ENCODE measurements around the gene RNASEH2B. TPM values are rescaled to one million over a fixed set of nuclear protein-coding genes. Genes with fewer than 3 reads are reported as not detected.

The RNASEH2B gene
- polyA plus RNA-seq (ENCODE audit: insufficient read depth in 1 of 5, insufficient read length in 5 of 5, low replicate concordance in 1 of 5), result 10 to 100 TPM; 60.8 to 81.6 (median 71.3) TPM
- long read RNA-seq, donor 1, full-length matches to known transcripts, result 15 of 15 reads
- long read RNA-seq, donor 1, partial matches to known transcripts, result 0 of 15 reads
- long read RNA-seq, donor 1, other reads (novel, unspliced or antisense), result 0 of 15 reads
- long read RNA-seq, donor 2, full-length matches to known transcripts, result 10 of 10 reads
- long read RNA-seq, donor 2, partial matches to known transcripts, result 0 of 10 reads
- long read RNA-seq, donor 2, other reads (novel, unspliced or antisense), result 0 of 10 reads
- long read RNA-seq, donor 3, full-length matches to known transcripts, result 23 of 23 reads
- long read RNA-seq, donor 3, partial matches to known transcripts, result 0 of 23 reads
- long read RNA-seq, donor 3, other reads (novel, unspliced or antisense), result 0 of 23 reads
- long read RNA-seq, donor 4, full-length matches to known transcripts, result 9 of 9 reads
- long read RNA-seq, donor 4, partial matches to known transcripts, result 0 of 9 reads
- long read RNA-seq, donor 4, other reads (novel, unspliced or antisense), result 0 of 9 reads
- long read RNA-seq, donor 5, full-length matches to known transcripts, result 31 of 36 reads
- long read RNA-seq, donor 5, partial matches to known transcripts, result 5 of 36 reads
- long read RNA-seq, donor 5, other reads (novel, unspliced or antisense), result 0 of 36 reads
- long read RNA-seq, donor 6, full-length matches to known transcripts, result 19 of 19 reads
- long read RNA-seq, donor 6, partial matches to known transcripts, result 0 of 19 reads
- long read RNA-seq, donor 6, other reads (novel, unspliced or antisense), result 0 of 19 reads
- long read RNA-seq, donor 7, full-length matches to known transcripts, result 13 of 13 reads
- long read RNA-seq, donor 7, partial matches to known transcripts, result 0 of 13 reads
- long read RNA-seq, donor 7, other reads (novel, unspliced or antisense), result 0 of 13 reads
- long read RNA-seq, donor 8, full-length matches to known transcripts, result 8 of 8 reads
- long read RNA-seq, donor 8, partial matches to known transcripts, result 0 of 8 reads
- long read RNA-seq, donor 8, other reads (novel, unspliced or antisense), result 0 of 8 reads

- peak; percentile 74 to 85 for DNase-seq
These were observed at the start of gene RNASEH2B for GRCh38 chr13:50909605-50910484. Gene RNASEH2B (plus strand): TSS chr13:50909791. CDS start chr13:50910077, 286 bp downstream.

DNA sequence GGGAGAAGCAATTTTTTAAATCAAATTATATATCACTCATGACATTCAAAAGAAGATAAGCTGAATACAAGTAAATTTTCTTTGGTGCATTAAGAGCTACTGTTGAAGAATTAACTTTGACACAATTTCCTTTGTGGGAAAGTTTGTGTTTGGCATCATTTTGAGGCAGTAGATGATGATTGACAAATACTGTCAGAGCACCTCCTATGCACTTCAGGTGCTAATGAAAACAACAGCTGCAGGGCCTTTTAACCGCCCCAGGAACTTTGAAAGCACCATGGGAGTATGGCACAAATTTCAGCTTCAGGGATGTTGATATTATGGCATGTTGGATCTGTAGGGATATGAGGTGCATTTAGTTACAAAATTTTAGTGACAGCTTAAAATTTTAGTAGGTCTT lies 45.1 kb upstream of the RNASEH2B start:
- no peak for DNase-seq

DNA sequence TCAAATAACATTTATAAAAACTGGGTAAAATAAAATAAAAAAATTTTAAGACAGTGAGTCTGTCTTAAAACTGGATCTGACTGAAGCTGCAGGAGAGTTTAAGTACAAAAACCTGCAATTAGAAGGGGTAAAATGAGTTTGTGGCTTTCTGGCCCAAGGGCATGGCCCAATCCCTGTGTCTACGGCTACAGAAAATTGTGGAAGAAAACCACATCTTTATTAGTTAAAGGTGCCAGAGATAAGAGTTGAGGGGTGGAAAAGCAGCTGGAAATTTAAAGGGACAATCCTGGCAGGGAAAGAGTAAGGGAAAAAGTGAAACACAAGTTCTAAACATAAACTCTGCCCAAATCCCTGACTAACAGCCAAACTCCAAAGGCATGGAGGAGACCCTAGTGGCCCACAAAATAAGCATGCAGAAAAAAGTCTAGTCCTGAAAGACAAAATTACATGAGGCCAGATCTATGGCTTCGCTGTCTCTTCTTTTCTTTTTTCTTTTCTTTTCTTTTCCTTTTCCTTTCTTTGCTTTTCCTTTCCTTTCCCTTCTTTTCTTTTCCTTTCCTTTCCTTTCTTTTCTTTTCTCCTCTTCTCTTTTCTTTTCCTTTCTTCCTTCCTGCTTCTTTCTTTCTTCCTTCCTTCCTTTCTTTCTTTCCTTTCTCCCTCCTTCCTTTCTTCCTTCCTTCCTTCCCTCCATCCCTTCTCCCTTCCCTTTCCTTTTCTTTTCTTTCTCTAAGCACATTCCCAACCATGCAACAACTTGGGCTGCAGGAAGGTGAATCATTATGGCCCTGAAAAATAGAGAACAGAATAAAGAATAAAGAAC lies 42.6 kb upstream of the RNASEH2B start:
- DNase-seq, result no peak

DNA sequence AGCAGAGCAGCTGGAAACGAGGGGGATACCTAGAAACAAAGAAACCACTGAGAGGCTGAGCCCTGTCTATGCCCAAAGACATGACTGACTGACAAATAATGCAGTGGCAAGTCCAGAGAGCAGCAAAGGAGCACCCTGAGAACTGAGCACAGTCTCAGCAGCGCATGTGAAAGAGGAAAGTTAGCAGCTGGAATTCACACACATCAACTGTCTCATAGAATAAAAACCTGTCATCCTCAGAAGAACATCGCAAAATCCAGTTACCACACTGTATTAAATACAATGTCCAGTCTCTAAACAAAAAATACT lies 42.0 kb upstream of the RNASEH2B start:
- no peak for DNase-seq

DNA sequence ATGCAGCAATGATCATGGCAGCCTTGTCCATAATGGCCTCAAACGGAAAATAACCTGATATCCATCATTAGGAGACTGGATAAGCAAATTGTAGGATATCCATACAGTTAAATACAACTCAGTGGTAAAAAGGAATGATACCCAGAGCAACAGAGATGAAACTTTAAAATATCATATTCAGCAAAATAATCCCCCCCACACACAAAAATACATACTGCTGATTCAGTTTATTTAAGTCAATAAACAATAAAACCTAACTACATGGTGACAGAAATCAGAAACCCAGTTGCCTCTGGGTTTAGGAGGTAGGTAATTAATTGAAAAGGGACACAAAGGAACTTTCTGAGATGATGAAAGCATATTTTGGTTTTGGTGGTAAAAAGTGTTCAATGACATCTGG lies 38.2 kb upstream of the RNASEH2B start:
- no peak for DNase-seq

- DNase-seq, result no peak
These were observed 36.1 kb upstream of the RNASEH2B start for GRCh38 chr13:50873467-50873866.

DNA sequence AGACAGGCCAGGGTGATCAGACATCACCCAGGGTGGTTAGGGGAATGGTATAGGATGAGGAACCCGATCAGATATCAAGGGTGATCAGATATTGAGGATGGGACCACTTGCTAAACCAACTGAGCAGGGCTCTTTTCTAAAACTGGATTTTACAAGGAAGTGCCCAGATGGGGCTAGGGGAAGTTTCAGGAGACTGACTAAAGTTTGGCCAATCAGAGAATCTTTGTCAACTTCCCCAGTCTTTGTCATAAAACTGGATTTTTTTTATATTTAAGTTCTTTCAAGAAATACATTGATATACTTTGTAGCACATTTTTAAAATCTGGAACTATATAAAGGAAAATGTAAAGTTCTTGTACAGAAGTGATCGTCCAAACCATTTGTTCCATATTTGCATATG lies 35.6 kb upstream of the RNASEH2B start:
- DNase-seq, result no peak

GRCh38 chr13:50882816-50883435 lies 26.7 kb upstream of the RNASEH2B start:
- no peak for DNase-seq

DNA sequence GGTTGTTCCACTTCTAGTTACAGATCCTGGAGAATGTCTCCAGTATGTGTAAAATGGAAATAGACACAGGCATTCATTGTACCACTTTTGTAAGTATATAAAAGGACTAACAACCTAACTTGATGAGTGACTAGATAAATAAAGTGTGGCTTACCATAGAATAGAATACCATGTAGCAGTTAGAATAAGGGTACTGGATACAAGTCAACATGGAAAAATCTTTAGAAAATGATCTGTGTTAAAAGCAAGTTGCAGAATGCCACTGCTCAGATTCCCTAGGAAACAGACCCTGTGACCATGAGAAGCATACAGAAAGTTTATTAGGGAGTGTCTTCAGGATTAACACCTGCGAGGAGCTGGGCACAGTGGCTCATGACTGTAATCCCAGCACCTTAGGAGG lies 25.9 kb upstream of the RNASEH2B start:
- no peak for DNase-seq

GRCh38 chr13:50884265-50884664 lies 25.3 kb upstream of the RNASEH2B start:
- no peak for DNase-seq

DNA sequence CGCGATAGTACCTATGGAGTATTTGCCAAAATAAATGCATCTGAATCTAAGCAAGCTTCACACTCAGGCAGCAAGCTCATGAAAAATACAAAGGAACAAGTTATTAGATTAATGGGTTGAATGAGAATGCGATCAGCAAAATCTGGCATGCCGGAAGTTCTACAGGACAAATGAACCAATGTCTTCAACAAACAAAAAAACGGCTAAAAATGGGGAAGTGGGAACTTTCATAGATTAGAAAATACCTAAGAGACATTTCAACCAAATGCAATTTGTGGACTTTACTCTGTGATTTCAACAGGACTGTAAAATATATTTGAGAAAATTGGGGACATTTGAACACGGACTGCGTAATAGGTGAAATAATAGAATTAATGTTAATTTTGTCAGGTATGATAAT lies 22.4 kb upstream of the RNASEH2B start:
- DNase-seq, result no peak

- no peak for DNase-seq
These were observed 21.2 kb upstream of the RNASEH2B start for GRCh38 chr13:50888362-50888761.

GRCh38 chr13:50889317-50889716 lies 20.3 kb upstream of the RNASEH2B start:
- no peak for DNase-seq

GRCh38 chr13:50891206-50891605 lies 18.4 kb upstream of the RNASEH2B start:
- DNase-seq, result no peak

DNA sequence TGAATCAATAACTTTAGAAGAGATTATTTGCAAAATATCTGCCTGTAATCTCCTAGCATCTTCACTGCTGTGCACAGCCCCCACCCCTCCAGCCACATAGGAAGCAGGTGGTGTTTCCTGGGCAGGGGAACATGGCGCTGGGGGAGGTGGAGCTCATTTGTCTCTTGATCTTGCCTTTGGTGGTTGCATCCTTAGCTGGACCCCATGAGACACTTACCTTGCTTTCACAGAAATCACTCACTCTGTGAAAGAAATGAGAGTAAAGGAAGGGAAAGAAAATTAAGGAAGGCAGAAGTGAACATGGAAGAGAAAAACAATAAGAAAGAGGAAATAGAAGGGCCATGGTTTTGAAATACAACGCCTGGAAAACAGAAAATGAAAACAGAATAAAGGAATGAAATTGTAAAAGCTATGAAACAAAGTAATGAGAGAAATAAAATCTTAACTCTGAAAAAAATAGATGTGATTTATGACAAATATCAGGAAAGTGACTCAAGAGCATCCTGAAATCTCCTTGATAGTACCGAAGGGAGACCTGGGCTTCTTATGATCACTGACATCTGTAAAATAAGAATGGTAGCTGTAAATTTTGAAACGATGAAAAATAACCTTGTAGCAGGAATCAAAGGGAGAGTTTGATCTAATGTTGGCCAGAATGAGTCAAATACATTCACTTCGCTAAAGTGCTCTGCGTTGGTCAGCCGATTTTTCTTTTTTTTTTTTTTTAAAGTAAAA lies 17.2 kb upstream of the RNASEH2B start:
- DNase-seq, result no peak

DNA sequence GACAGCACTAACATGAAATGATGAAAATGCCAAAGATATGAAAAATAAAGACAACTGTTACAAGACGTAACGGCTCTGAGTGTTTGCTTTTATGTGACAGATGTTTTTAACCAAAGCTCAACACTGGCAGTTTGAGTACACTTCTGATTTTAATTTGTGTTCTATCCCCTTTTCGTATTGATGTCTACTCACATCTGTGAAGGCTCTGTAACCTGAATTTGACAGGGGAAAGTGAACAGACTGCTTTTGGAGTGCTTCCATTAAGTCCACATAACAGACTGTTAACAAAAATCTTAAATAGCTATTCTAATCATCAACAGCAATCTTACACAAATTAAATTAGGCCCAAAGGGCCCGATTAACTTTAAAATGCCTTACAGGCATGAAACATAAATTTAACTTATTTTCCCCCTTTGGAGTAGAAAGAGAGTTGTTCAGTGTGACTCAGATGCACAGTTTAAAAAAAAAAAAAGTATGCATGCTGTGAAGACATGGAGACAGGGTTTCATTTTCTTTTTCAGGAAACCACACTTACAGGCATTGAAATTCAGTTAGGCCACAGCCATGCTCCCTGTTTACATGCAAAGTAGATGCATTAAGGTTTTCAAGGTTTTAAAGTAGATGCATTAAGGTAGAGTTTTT lies 16.3 kb upstream of the RNASEH2B start:
- no peak for DNase-seq

- DNase-seq, result no peak
These were observed 15.6 kb upstream of the RNASEH2B start for GRCh38 chr13:50894012-50894411.

DNA sequence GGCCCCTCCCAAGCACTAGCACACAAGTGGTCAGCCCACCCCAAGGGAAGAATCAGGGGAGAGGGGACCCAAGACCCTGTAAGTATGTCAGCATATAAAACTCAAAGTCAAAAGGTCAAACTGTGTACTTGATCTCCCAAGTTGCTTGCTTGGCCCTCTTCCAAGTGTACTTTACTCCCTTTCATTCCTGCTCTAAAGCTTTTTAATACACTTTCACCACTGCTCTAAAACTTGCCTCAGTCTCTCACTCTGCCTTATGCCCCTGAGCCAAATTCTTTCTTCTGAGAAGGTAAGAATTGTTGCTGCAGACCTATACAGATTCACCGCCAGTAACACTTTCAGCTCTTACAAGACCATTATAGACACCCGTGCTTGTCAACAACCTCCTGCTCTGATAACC lies 15.1 kb upstream of the RNASEH2B start:
- no peak for DNase-seq

DNA sequence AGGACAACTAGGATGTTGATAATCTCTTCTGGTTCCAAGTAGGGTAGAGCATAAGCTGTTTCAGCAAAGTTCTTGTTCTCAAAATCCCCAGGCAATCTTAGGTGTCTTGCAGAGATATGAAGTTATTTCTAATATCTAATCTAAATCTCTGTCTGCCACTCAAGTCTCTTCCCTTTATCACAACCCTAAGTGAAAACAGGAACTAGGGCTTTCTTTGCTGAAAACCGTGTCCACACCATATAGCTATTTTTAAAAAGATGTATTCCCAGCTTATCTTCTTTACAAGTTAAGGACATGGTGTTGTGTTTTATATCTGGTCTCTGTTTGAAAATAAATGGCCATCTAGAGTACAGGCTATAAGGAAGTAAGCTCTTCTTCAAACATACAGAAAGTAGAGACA lies 11.3 kb upstream of the RNASEH2B start:
- DNase-seq, result no peak
